ENCODE results near the gene SAMM50.

Gene SAMM50

GRCh38 chr22:43928468-43928867, 26.8 kb upstream of the SAMM50 start:
- ATAC-seq (no peak), DNase-seq (no peak)
- Mint-ChIP-seq H3K4me3 (no peak overlapping the region), H3K27ac (no peak overlapping the region), H3K9me3 (no peaks in the 10 kb centered on the region), H3K27me3 (peaks cover 36% of the 10 kb centered on the region), H3K4me1 (peaks cover 17% of the 10 kb centered on the region)

GRCh38 chr22:43928908-43929307, 26.3 kb upstream of the SAMM50 start:
- H3K27ac Mint-ChIP-seq = no peak overlapping the region
- peaks cover 14% of the 10 kb centered on the region for H3K4me1 Mint-ChIP-seq
- DNase-seq = no peak
- ATAC-seq = no peak
- peaks cover 32% of the 10 kb centered on the region for H3K27me3 Mint-ChIP-seq
- H3K9me3 Mint-ChIP-seq = no peaks in the 10 kb centered on the region
- H3K4me3 Mint-ChIP-seq = no peak overlapping the region

GRCh38 chr22:43931771-43932170, 23.5 kb upstream of the SAMM50 start:
- Mint-ChIP-seq H3K4me3 (no peak overlapping the region), H3K9me3 (no peaks in the 10 kb centered on the region), H3K27me3 (peaks cover 23% of the 10 kb centered on the region), H3K27ac (no peak overlapping the region), H3K4me1 (no peaks in the 10 kb centered on the region)
- DNase-seq (no peak), ATAC-seq (no peak)

GRCh38 chr22:43941449-43941848, 13.8 kb upstream of the SAMM50 start:
- H3K27me3 Mint-ChIP-seq = peaks cover 32% of the 10 kb centered on the region

GRCh38 chr22:43944670-43945430, 10.4 kb upstream of the SAMM50 start:
- Mint-ChIP-seq H3K4me3 (no peak overlapping the region), H3K27ac (no peak overlapping the region), H3K9me3 (no peaks in the 10 kb centered on the region), H3K27me3 (peaks cover 32% of the 10 kb centered on the region), H3K4me1 (peaks cover 11% of the 10 kb centered on the region)
- ATAC-seq (no peak), DNase-seq (no peak)

More at GRCh38 chr22:43941449-43941848, 13.8 kb upstream of the SAMM50 start:
- ATAC-seq (no peak), DNase-seq (no peak)
- no peak overlapping the region for H3K27ac Mint-ChIP-seq
- H3K9me3 Mint-ChIP-seq = no peaks in the 10 kb centered on the region
- H3K4me3 Mint-ChIP-seq = no peak overlapping the region
- peaks cover 11% of the 10 kb centered on the region for H3K4me1 Mint-ChIP-seq

- DNase-seq (peak; percentile 62 to 73), ATAC-seq (peak; percentile 99)
- no peaks in the 10 kb centered on the region for H3K9me3 Mint-ChIP-seq
- H3K27me3 Mint-ChIP-seq = peaks cover 32% of the 10 kb centered on the region
- peak overlapping the region; percentile 49 to 55 for H3K27ac Mint-ChIP-seq
- H3K4me3 Mint-ChIP-seq = no peak overlapping the region
- H3K4me1 Mint-ChIP-seq = peaks cover 11% of the 10 kb centered on the region
Measured at GRCh38 chr22:43945632-43946383, 9.4 kb upstream of the SAMM50 start.

- ATAC-seq (peak; percentile 57), DNase-seq (no peak)
- Mint-ChIP-seq H3K27me3 (peaks cover 33% of the 10 kb centered on the region), H3K27ac (no peak overlapping the region), H3K4me1 (peaks cover 11% of the 10 kb centered on the region), H3K4me3 (no peak overlapping the region), H3K9me3 (no peaks in the 10 kb centered on the region)
Measured at GRCh38 chr22:43946384-43946667, 8.9 kb upstream of the SAMM50 start.

- Mint-ChIP-seq H3K4me1 (peaks cover 14% of the 10 kb centered on the region), H3K27ac (peak overlapping the region in 1 of 2 donors; percentile 19), H3K9me3 (no peaks in the 10 kb centered on the region), H3K27me3 (peaks cover 32% of the 10 kb centered on the region), H3K4me3 (no peak overlapping the region)
- DNase-seq = no peak
- ATAC-seq = no peak
Measured at GRCh38 chr22:43948836-43949406, 6.3 kb upstream of the SAMM50 start.

GRCh38 chr22:43951391-43951790, 3.9 kb upstream of the SAMM50 start:
- Mint-ChIP-seq H3K4me1 (peaks cover 17% of the 10 kb centered on the region), H3K9me3 (no peaks in the 10 kb centered on the region), H3K27me3 (peaks cover 13% of the 10 kb centered on the region), H3K4me3 (no peak overlapping the region), H3K27ac (no peak overlapping the region)
- DNase-seq (no peak), ATAC-seq (no peak)

- DNase-seq (no peak), ATAC-seq (no peak)
- no peak overlapping the region for H3K27ac Mint-ChIP-seq
- no peaks in the 10 kb centered on the region for H3K9me3 Mint-ChIP-seq
- peaks cover 23% of the 10 kb centered on the region for H3K4me1 Mint-ChIP-seq
- H3K4me3 Mint-ChIP-seq = no peak overlapping the region
- H3K27me3 Mint-ChIP-seq = peaks cover 13% of the 10 kb centered on the region
Measured at GRCh38 chr22:43951966-43952365, 3.3 kb upstream of the SAMM50 start.

GRCh38 chr22:43953988-43954785, 1.1 kb upstream of the SAMM50 start:
- H3K4me3 Mint-ChIP-seq = peak overlapping the region; percentile 91 to 98
- peaks cover 13% of the 10 kb centered on the region for H3K27me3 Mint-ChIP-seq
- no peaks in the 10 kb centered on the region for H3K9me3 Mint-ChIP-seq
- H3K27ac Mint-ChIP-seq = peak overlapping the region; percentile 93 to 96
- no peak for DNase-seq
- no peak for ATAC-seq
- peaks cover 31% of the 10 kb centered on the region for H3K4me1 Mint-ChIP-seq

- peak; percentile 25 for ATAC-seq
- Mint-ChIP-seq H3K27me3 (peaks cover 13% of the 10 kb centered on the region), H3K4me1 (peaks cover 41% of the 10 kb centered on the region), H3K9me3 (no peaks in the 10 kb centered on the region), H3K4me3 (peak overlapping the region; percentile 91 to 98), H3K27ac (peak overlapping the region; percentile 93 to 96)
- DNase-seq = peak in 1 of 2 donors; percentile 8
Measured at GRCh38 chr22:43955883-43956782, 891 bp downstream of the SAMM50 start.

GRCh38 chr22:43956805-43957463, 1.7 kb downstream of the SAMM50 start:
- H3K4me1 Mint-ChIP-seq = peaks cover 41% of the 10 kb centered on the region
- no peak for DNase-seq
- no peak overlapping the region for H3K27ac Mint-ChIP-seq
- peaks cover 6% of the 10 kb centered on the region for H3K27me3 Mint-ChIP-seq
- H3K4me3 Mint-ChIP-seq = peak overlapping the region; percentile 91 to 98
- no peak for ATAC-seq
- no peaks in the 10 kb centered on the region for H3K9me3 Mint-ChIP-seq

GRCh38 chr22:43957871-43958270, 2.6 kb downstream of the SAMM50 start:
- H3K4me1 Mint-ChIP-seq = peaks cover 41% of the 10 kb centered on the region
- no peak overlapping the region for H3K4me3 Mint-ChIP-seq
- DNase-seq = no peak
- ATAC-seq = no peak
- H3K27ac Mint-ChIP-seq = no peak overlapping the region
- H3K27me3 Mint-ChIP-seq = no peaks in the 10 kb centered on the region
- no peaks in the 10 kb centered on the region for H3K9me3 Mint-ChIP-seq
